Loucy (cell line): Measurements from ENCODE around the gene MYBPHL.

ENCODE experiments used
- H2AFZ ChIP-seq: fragments of 200-600 bp; sonication (generic); 2 replicates; pipeline ENCODE4 v1.6.0; 2016; ENCODE audit warnings: antibody characterized with exemption, mild to moderate bottlenecking, low read length, moderate library complexity
- H3F3A ChIP-seq: fragments of 200-600 bp; 2 replicates; pipeline ENCODE4 v1.6.0; 2016; ENCODE audit warnings: antibody characterized with exemption, low read depth, mild to moderate bottlenecking
- H3K27me3 ChIP-seq: fragments of 200-600 bp; sonication (generic); 2 replicates; pipeline ENCODE4 v1.6.1; 2014; ENCODE audit warnings: low read length, mild to moderate bottlenecking; ENCODE audit not compliant: insufficient read depth, poor library complexity, severe bottlenecking
- H3K36me3 ChIP-seq: fragments of 200-600 bp; sonication (generic); 2 replicates; pipeline ENCODE4 v1.6.1; 2016; ENCODE audit warnings: low read length; ENCODE audit not compliant: insufficient read depth
- H3K4me1 ChIP-seq: fragments of 200-600 bp; sonication (generic); 2 replicates; pipeline ENCODE4 v1.5.1; 2014; ENCODE audit warnings: low read length, mild to moderate bottlenecking; ENCODE audit not compliant: insufficient read depth, poor library complexity, severe bottlenecking
- H3K4me2 ChIP-seq: fragments of 200-600 bp; sonication (generic); 2 replicates; pipeline ENCODE4 v1.6.0; 2014; ENCODE audit warnings: antibody characterized with exemption, low read length, low read depth, mild to moderate bottlenecking; ENCODE audit not compliant: poor library complexity, severe bottlenecking
- H3K4me3 ChIP-seq: fragments of 200-600 bp; sonication (generic); 2 replicates; pipeline ENCODE4 v1.5.1; 2014; ENCODE audit warnings: low read length, mild to moderate bottlenecking, mixed read lengths; ENCODE audit not compliant: poor library complexity, severe bottlenecking
- H3K79me2 ChIP-seq: fragments of 200-600 bp; sonication (generic); 2 replicates; pipeline ENCODE4 v1.6.1; 2014; ENCODE audit warnings: low read length; ENCODE audit not compliant: insufficient read depth
- H3K9ac ChIP-seq: fragments of 200-600 bp; sonication (generic); 2 replicates; pipeline ENCODE4 v1.6.0; 2014; ENCODE audit warnings: mild to moderate bottlenecking, low read depth, low read length, moderate library complexity; ENCODE audit not compliant: poor library complexity, severe bottlenecking
- H3K9me2 ChIP-seq: fragments of 200-600 bp; sonication (generic); replicated peaks from 2 replicates; pipeline ENCODE4 v1.6.1; 2016; ENCODE audit warnings: low read depth, low read length, mixed read lengths
- H3K9me3 ChIP-seq: fragments of 200-600 bp; sonication (generic); 2 replicates; pipeline ENCODE4 v1.6.1; 2014; ENCODE audit warnings: mild to moderate bottlenecking, antibody characterized with exemption, low read length, low read depth; ENCODE audit not compliant: insufficient read depth
- H4K20me1 ChIP-seq: fragments of 200-600 bp; sonication (generic); 2 replicates; pipeline ENCODE4 v1.6.0; 2014; ENCODE audit warnings: antibody characterized with exemption, low read length, mild to moderate bottlenecking; ENCODE audit not compliant: insufficient read depth, poor library complexity, severe bottlenecking
- EZH2phosphoT487 ChIP-seq: fragments of 200-600 bp; IDR thresholded peaks from 2 replicates; pipeline ENCODE4 v1.6.1; 2018; ENCODE audit warnings: antibody characterized with exemption, mild to moderate bottlenecking, moderate library complexity, borderline replicate concordance
- TF ChIP-seq, protein P1 (sequence below): fragments of 200-600 bp; sonication (generic); conservative IDR thresholded peaks from 2 replicates; pipeline ENCODE4 v1.5.1; 2014; ENCODE audit warnings: mild to moderate bottlenecking, antibody characterized with exemption, low read length

The MYBPHL gene

DNA sequence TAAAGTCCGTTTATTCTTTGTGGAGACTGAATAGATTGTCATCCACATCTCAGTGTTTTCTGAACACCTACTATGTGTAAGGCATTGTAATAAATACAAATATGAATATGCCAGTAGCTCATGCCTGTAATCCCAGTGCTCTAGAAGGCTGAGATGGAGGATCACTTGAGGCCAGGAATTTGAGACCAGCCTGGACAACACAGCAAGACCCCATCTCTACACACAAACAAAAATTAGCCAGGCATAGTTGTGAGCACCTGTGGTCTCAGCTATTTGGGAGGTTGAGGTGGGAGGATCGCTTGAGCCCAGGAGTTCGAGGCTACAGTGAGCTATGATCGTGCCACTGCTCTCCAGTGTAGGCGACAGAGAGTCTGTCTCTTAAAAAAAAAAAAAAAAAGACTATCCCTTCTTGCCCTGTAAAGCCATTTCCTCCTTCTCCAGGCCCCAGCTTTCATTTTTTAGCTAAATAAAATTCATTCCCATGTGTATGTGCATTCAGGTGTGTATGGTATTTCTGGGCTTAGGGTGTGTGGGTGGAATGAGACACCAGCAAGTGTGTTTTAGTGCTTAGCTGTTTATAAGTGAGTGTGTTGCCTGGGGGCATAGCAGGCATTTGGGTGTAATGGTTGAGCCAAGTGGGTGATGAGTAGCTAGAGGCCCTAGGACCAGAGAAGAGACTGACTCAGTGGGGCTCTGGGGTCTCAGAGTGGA, 49.7 kb downstream of the MYBPHL start:
- Histone ChIP-seq H3F3A (no peaks in the 10 kb centered on the region), H3K79me2 (no peaks in the 10 kb centered on the region), H3K4me3 (no peak overlapping the region), H2AFZ (no peak overlapping the region), H3K4me1 (no peaks in the 10 kb centered on the region), H3K9me2 (no peaks in the 10 kb centered on the region), H3K4me2 (no peak overlapping the region), H3K27me3 (no peaks in the 10 kb centered on the region), H3K36me3 (no peaks in the 10 kb centered on the region), H3K9me3 (no peaks in the 10 kb centered on the region), H3K9ac (no peak overlapping the region), H4K20me1 (no peaks in the 10 kb centered on the region)
- TF ChIP-seq, protein P1, sequence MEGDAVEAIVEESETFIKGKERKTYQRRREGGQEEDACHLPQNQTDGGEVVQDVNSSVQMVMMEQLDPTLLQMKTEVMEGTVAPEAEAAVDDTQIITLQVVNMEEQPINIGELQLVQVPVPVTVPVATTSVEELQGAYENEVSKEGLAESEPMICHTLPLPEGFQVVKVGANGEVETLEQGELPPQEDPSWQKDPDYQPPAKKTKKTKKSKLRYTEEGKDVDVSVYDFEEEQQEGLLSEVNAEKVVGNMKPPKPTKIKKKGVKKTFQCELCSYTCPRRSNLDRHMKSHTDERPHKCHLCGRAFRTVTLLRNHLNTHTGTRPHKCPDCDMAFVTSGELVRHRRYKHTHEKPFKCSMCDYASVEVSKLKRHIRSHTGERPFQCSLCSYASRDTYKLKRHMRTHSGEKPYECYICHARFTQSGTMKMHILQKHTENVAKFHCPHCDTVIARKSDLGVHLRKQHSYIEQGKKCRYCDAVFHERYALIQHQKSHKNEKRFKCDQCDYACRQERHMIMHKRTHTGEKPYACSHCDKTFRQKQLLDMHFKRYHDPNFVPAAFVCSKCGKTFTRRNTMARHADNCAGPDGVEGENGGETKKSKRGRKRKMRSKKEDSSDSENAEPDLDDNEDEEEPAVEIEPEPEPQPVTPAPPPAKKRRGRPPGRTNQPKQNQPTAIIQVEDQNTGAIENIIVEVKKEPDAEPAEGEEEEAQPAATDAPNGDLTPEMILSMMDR, result no peak
- no peak for TF ChIP-seq EZH2phosphoT487

DNA sequence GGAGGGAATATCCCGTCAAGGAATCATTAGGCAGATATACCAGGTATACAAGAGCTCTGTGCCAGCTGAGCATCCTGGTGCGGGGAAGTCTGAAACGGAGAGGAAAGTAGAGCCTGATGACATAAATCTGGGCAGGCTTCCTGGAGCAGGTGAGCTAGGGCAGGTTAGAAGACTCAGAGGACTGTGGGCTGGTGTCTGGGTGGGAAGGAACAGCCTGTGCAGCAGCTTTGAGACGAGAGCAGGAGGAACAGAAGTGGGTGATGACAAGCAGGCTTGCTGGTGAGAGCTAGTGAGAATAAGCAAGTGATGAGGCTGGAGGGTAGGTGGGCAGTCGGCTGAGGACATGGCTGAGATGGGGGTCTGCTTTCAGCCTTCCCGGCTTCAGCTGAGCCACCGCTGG, 50.7 kb downstream of the MYBPHL start:
- H3K36me3 ChIP-seq, result no peaks in the 10 kb centered on the region
- H3K4me1 ChIP-seq, result no peaks in the 10 kb centered on the region
- H3K9me3 ChIP-seq, result no peaks in the 10 kb centered on the region
- H3K79me2 ChIP-seq, result no peaks in the 10 kb centered on the region
- H3K4me2 ChIP-seq, result no peak overlapping the region
- H3K9ac ChIP-seq, result no peak overlapping the region
- H3K27me3 ChIP-seq, result no peaks in the 10 kb centered on the region
- H4K20me1 ChIP-seq, result no peaks in the 10 kb centered on the region
- H3F3A ChIP-seq, result no peaks in the 10 kb centered on the region
- no peak overlapping the region for H2AFZ ChIP-seq
- TF ChIP-seq EZH2phosphoT487, result no peak
- TF ChIP-seq, protein P1, result no peak
- no peak overlapping the region for H3K4me3 ChIP-seq
- H3K9me2 ChIP-seq, result no peaks in the 10 kb centered on the region

DNA sequence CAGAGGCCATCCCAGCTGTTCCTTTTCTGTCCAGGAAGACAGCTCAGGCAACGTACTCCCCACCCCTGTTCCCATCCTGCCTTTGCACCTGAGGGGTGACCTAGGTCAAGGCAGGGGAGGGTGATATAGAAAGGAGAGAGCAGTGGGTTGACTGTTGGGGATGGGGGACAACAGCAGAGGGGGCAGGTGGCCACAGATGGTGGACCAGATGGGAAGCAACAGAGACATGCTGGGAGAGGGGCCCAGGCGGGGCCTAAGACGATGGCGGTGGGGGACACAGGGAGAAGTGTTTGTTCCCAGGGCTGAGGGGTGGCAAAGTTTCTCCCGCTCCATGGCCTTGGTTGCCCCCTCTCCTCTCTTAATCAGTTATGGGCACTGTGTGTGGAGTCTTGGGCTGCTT, 51.1 kb downstream of the MYBPHL start:
- H3F3A ChIP-seq, result no peaks in the 10 kb centered on the region
- no peak overlapping the region for H3K4me3 ChIP-seq
- no peaks in the 10 kb centered on the region for H4K20me1 ChIP-seq
- no peak for TF ChIP-seq EZH2phosphoT487
- TF ChIP-seq, protein P1, result no peak
- no peak overlapping the region for H3K4me2 ChIP-seq
- no peaks in the 10 kb centered on the region for H3K4me1 ChIP-seq
- H3K9me3 ChIP-seq, result no peaks in the 10 kb centered on the region
- H3K36me3 ChIP-seq, result no peaks in the 10 kb centered on the region
- no peak overlapping the region for H3K9ac ChIP-seq
- no peaks in the 10 kb centered on the region for H3K9me2 ChIP-seq
- H3K27me3 ChIP-seq, result peaks cover 1% of the 10 kb centered on the region
- no peaks in the 10 kb centered on the region for H3K79me2 ChIP-seq
- no peak overlapping the region for H2AFZ ChIP-seq
